OCI-LY7 (cell line): Measurements from ENCODE around the gene GJB2.

Experiments
- EZH2phosphoT487 ChIP-seq: fragments of 200-600 bp; sonication (generic); IDR thresholded peaks from 2 replicates; pipeline ENCODE4 v1.6.1; 2018; ENCODE audit warnings: low read depth, borderline replicate concordance, mild to moderate bottlenecking, mixed run types, antibody characterized with exemption, low read length, moderate library complexity, mixed read lengths
- TF ChIP-seq, protein P1 (sequence below): fragments of 200-600 bp; sonication (generic); conservative IDR thresholded peaks from 2 replicates; pipeline ENCODE4 v1.5.1; 2014; ENCODE audit warnings: mild to moderate bottlenecking, antibody characterized with exemption, low read length, moderate library complexity, mixed read lengths

DNA sequence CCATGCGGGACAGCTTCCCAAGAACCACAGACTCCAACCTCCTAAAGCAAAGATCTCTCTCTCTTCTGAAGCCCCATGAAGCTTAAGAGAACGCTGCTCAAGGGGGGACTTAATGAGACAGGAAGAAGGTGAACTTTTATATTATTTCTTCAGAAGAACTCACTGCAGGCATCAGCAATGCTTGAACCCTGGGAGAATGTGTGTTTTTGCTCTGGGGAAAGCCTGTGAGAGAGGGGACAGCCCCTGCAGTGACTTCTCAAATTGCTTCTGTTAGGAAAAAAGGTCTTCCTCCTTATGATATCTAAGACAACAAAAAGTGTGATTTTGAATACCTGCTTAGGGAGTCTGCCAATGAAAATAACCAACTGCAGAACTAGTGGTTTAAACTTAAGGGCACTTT lies 54.9 kb downstream of the GJB2 start:
- TF ChIP-seq, protein P1, sequence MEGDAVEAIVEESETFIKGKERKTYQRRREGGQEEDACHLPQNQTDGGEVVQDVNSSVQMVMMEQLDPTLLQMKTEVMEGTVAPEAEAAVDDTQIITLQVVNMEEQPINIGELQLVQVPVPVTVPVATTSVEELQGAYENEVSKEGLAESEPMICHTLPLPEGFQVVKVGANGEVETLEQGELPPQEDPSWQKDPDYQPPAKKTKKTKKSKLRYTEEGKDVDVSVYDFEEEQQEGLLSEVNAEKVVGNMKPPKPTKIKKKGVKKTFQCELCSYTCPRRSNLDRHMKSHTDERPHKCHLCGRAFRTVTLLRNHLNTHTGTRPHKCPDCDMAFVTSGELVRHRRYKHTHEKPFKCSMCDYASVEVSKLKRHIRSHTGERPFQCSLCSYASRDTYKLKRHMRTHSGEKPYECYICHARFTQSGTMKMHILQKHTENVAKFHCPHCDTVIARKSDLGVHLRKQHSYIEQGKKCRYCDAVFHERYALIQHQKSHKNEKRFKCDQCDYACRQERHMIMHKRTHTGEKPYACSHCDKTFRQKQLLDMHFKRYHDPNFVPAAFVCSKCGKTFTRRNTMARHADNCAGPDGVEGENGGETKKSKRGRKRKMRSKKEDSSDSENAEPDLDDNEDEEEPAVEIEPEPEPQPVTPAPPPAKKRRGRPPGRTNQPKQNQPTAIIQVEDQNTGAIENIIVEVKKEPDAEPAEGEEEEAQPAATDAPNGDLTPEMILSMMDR = no peak
- TF ChIP-seq EZH2phosphoT487 = no peak
